ENCODE measurements around the gene NR1I2.

The NR1I2 gene

GRCh38 chr3:119745942-119746341, 36.0 kb upstream of the NR1I2 start:
- Histone ChIP-seq H3K4me1 (ENCODE audit: control insufficient read depth in 1 of 2, insufficient read depth in 1 of 2, low read depth in 1 of 2, low read length in 1 of 2) (no peaks in the 10 kb centered on the region), H3K27ac (no peak overlapping the region), H3K27me3 (no peaks in the 10 kb centered on the region), H3K36me3 (no peaks in the 10 kb centered on the region), H3K4me3 (ENCODE audit: low read depth in 1 of 2, low read length in 1 of 2) (no peak overlapping the region), H3K9me3 (no peaks in the 10 kb centered on the region)
- TF ChIP-seq CTCF (IDR thresholded peaks at IDR 0.05) = no peak

GRCh38 chr3:119746423-119746822, 35.5 kb upstream of the NR1I2 start:
- H3K4me1 ChIP-seq (ENCODE audit: control insufficient read depth in 1 of 2, insufficient read depth in 1 of 2, low read depth in 1 of 2, low read length in 1 of 2) = no peaks in the 10 kb centered on the region
- no peaks in the 10 kb centered on the region for H3K9me3 ChIP-seq
- no peaks in the 10 kb centered on the region for H3K36me3 ChIP-seq
- no peak overlapping the region for H3K27ac ChIP-seq
- no peak overlapping the region for H3K4me3 ChIP-seq (ENCODE audit: low read depth in 1 of 2, low read length in 1 of 2)
- no peaks in the 10 kb centered on the region for H3K27me3 ChIP-seq
- no peak for TF ChIP-seq CTCF (IDR thresholded peaks at IDR 0.05)

- Histone ChIP-seq H3K27me3 (no peaks in the 10 kb centered on the region), H3K4me1 (ENCODE audit: control insufficient read depth in 1 of 2, insufficient read depth in 1 of 2, low read depth in 1 of 2, low read length in 1 of 2) (no peaks in the 10 kb centered on the region), H3K36me3 (no peaks in the 10 kb centered on the region), H3K4me3 (ENCODE audit: low read depth in 1 of 2, low read length in 1 of 2) (no peak overlapping the region), H3K27ac (no peak overlapping the region), H3K9me3 (no peaks in the 10 kb centered on the region)
- no peak for TF ChIP-seq CTCF (IDR thresholded peaks at IDR 0.05)
Measured at GRCh38 chr3:119747357-119747756, 34.5 kb upstream of the NR1I2 start.

GRCh38 chr3:119748991-119749390, 32.9 kb upstream of the NR1I2 start:
- H3K4me3 ChIP-seq (ENCODE audit: low read depth in 1 of 2, low read length in 1 of 2) = no peak overlapping the region
- no peak for TF ChIP-seq CTCF (IDR thresholded peaks at IDR 0.05)
- no peaks in the 10 kb centered on the region for H3K36me3 ChIP-seq
- H3K27me3 ChIP-seq = no peaks in the 10 kb centered on the region
- no peaks in the 10 kb centered on the region for H3K9me3 ChIP-seq
- no peak overlapping the region for H3K27ac ChIP-seq
- no peaks in the 10 kb centered on the region for H3K4me1 ChIP-seq (ENCODE audit: control insufficient read depth in 1 of 2, insufficient read depth in 1 of 2, low read depth in 1 of 2, low read length in 1 of 2)

GRCh38 chr3:119751423-119751822, 30.5 kb upstream of the NR1I2 start:
- H3K27ac ChIP-seq = no peak overlapping the region
- H3K36me3 ChIP-seq = no peaks in the 10 kb centered on the region
- no peaks in the 10 kb centered on the region for H3K4me1 ChIP-seq (ENCODE audit: control insufficient read depth in 1 of 2, insufficient read depth in 1 of 2, low read depth in 1 of 2, low read length in 1 of 2)
- no peak for TF ChIP-seq CTCF (IDR thresholded peaks at IDR 0.05)
- no peaks in the 10 kb centered on the region for H3K9me3 ChIP-seq
- no peak overlapping the region for H3K4me3 ChIP-seq (ENCODE audit: low read depth in 1 of 2, low read length in 1 of 2)
- no peaks in the 10 kb centered on the region for H3K27me3 ChIP-seq

- no peaks in the 10 kb centered on the region for H3K27me3 ChIP-seq
- H3K36me3 ChIP-seq = no peaks in the 10 kb centered on the region
- H3K4me1 ChIP-seq (ENCODE audit: control insufficient read depth in 1 of 2, insufficient read depth in 1 of 2, low read depth in 1 of 2, low read length in 1 of 2) = no peaks in the 10 kb centered on the region
- no peak overlapping the region for H3K4me3 ChIP-seq (ENCODE audit: low read depth in 1 of 2, low read length in 1 of 2)
- no peak overlapping the region for H3K27ac ChIP-seq
- H3K9me3 ChIP-seq = no peaks in the 10 kb centered on the region
- TF ChIP-seq CTCF (IDR thresholded peaks at IDR 0.05) = no peak
Measured at GRCh38 chr3:119759962-119760361, 21.9 kb upstream of the NR1I2 start.
